HuH-7.5 (cell line): Measurements from ENCODE around the gene TREML2.
"Not testable (repeated sequence)": the region's sequence is repeated elsewhere in the genome, so short reads cannot be mapped to it uniquely, and the experiment has no call there.

Source experiments
- DNase-seq: peaks from one replicate; pipeline ENCODE4 v3.0.0; 2011; ENCODE audit warnings: low spot score

The TREML2 gene

GRCh38 chr6:41200901-41201763 is at the start of gene TREML2:
TREML2 (minus strand) TSS chr6:41201149; CDS start chr6:41201008, 141 bp downstream.
- DNase-seq: no peak

- no peak for DNase-seq
These were observed 47.1 kb upstream of the TREML2 start for GRCh38 chr6:41247882-41248705.

DNA sequence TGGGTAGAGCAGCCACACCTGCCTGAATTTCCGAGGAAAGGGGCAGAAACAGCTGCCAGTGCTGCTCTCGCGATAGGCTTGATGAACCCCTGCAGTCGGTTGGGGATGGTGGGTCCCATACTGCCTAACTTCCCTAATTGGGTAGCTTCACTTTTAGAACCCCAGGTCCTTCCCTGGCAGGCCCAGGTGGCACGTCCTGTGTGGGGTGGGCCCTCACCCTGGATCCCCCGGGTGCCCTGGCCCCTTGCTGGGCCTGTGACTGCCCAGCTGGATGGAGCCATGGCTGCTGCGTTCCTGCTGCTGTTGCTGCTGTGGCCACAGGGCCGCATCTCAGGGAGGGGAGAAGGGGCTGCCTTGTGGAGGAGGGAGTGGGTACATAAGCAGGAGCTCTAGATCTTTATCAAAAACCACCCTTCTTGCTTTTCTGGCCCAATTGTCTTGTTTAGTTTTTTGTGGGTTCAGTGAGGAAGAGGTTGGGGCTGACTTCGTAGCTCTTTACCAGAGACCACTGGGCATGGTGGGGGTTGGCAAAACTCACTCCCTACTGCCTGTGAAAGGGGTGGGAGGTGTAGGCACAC is 46.4 kb upstream of the TREML2 start:
- no peak for DNase-seq

DNA sequence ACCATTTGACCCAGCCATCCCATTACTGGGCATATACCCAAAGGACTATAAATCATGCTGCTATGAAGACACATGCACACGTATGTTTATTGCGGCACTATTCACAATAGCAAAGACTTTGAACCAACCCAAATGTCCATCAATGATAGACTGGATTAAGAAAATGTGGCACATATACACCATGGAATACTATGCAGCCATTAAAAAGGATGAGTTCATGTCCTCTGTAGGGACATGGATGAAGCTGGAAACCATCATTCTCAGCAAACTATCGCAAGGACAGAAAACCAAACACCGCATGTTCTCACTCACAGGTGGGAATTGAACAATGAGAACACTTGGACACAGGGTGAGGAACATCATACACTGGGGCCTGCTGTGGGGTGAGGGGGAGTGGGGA is 45.6 kb upstream of the TREML2 start:
- not testable (repeated sequence) for DNase-seq

DNA sequence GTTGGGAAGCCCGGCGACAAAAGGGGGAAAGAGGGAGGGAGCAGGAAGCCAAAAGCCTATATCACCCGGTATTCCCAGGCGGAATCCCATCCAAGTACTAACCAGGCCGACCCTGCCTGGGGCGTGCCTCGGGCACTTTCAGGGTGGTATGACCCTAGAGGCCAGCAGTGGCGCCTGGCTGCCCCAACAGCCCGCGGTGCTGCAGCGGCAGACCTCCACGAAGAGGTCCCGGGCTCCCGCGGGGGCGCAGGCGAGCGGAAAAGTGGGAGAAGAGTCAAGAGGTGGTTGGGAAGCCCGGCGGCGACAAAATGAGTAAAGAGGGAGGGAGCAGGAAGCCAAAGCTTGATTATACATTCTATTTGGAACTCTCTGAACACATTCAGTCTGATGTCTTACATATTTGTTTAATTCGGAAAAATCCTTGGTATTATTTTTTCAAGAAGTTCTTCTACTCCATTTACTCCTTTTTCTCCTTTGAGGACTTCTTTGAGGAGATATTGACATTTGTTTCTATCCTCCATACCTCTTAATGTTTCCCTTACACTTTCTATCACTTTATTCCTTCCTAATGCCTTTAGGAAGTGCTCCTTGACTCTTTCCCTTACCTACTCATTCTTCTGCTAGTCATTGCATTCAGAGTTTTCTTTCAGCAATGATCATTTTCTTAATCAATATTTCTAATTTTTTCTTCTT is 38.7 kb upstream of the TREML2 start:
- no peak for DNase-seq

DNA sequence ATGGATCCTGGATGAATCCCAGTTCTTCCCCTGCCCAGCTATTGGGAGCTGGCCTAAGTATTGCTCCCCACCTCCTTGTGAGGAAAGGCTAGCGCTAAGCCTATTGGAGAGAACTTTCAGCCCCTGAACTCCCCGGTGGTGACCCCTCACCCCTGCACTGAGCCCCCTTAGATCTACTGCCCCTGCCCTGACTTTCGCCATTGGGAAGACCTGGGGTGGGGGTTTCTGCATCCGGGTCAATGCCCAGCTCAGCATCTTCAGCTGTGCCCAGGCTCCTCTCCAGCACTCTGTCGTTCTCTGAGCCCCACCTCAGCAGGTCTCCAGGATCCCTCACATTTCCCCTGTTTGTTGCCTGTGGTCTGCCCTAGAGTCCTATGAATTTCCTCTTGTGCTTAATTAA is 36.2 kb upstream of the TREML2 start:
- no peak for DNase-seq

- no peak for DNase-seq
These were observed 35.3 kb upstream of the TREML2 start for GRCh38 chr6:41236276-41236675.

DNA sequence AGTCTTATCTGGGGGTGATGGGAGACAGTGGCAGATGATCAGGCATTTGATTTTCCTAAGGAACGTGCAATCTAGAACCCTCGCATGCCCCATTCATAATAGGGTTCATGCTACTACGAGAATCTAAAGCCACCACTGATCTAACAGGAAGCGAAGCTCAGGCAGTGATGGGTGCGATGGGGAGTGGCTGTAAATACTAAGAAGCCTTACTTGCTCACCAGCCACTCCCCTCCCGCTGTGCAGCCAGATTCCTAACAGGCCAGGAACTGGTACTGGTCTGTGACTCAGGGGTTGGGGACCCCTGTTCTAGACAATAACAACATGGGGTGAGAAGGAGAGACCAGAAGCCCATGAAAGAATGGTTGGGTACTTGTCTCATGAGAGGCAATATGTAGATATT is 31.7 kb upstream of the TREML2 start:
- no peak for DNase-seq

DNA sequence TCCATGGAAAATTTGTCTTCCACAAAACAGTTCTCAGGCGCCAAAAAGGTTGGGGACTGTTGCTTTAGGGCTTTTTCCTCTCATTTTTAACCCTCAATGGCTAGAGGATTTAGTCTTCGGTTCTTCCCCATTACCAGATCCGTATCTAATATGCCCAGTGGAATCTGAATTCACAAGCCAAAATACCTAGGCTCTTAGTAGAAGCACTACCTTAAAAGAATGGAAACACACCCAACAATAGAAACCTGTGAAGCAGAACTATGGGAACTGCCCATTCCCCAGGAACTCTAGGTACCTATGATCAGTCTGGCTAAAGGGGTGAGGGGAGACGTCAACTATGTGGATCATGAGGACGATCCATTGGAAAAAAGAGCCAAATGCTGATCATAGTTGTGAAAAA is 30.3 kb upstream of the TREML2 start:
- no peak for DNase-seq

GRCh38 chr6:41229721-41230120 is 28.8 kb upstream of the TREML2 start:
- no peak for DNase-seq

GRCh38 chr6:41228616-41229015 is 27.7 kb upstream of the TREML2 start:
- no peak for DNase-seq

DNA sequence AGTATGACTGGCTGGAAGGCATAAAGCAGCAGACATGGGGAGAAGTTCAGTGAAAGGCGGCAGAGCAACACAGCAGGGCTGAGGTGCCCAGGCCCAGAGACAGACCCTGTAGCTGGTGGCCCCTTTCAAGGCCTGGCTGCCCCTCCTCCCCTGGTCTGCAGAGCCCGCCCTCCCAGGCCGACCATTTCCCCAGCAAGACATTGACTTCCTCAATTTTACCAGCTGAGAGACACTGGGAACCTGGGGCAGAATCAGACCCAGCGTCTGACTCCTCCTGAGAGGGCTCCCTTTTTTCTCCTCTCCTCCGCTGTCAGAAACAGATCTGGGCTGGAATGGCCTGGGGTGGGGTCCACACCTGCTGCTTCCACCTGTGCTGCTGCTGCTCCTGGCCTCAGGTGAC is 27.1 kb upstream of the TREML2 start, which contains the start of gene TREML4:
TREML4 (plus strand) TSS at position 254 of the 400 bp plus-strand sequence; CDS start at position 333, 79 bp downstream.
- no peak for DNase-seq

- DNase-seq: no peak
These were observed 25.8 kb upstream of the TREML2 start for GRCh38 chr6:41226752-41227151.

DNA sequence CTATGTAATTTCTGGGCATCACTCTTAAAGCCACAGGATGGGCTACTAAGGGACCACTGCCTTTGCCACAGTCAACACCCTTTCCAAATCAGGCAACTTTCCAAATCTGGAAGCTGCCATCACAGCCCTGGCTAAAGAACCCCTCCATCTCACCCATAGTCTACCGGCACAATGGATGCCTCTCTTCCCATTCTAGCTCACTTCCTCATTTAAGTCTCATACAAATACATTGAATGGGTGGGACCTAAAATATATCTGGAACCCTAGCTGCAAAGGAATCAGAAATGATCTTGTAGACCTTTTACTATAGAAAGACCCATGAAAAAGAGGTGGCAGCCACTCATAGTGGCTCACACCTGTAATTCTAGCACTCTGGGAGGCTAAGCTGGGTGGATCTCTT is 23.9 kb upstream of the TREML2 start:
- DNase-seq: no peak

DNA sequence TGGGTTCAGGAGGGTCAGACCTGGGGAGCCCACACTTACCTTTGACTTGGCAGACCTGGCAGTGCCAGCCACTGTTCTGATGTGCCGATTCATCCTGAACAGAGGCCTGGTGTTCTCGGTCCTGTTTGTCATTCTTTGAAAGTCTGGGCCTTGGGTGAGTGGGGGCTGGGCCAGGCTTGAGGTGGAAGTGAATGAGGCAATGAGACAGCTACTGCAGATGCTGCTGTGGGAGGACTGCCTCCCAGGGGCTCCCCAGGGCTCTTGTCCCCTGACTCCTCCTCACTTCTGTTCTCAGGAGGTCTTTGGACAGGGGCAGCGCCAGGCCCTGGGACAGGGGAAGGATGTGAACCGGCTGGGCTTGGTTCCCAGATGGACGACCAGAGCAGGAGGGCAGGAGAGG is 21.6 kb upstream of the TREML2 start:
- DNase-seq: no peak

GRCh38 chr6:41222045-41222444 is 21.1 kb upstream of the TREML2 start:
- no peak for DNase-seq

DNA sequence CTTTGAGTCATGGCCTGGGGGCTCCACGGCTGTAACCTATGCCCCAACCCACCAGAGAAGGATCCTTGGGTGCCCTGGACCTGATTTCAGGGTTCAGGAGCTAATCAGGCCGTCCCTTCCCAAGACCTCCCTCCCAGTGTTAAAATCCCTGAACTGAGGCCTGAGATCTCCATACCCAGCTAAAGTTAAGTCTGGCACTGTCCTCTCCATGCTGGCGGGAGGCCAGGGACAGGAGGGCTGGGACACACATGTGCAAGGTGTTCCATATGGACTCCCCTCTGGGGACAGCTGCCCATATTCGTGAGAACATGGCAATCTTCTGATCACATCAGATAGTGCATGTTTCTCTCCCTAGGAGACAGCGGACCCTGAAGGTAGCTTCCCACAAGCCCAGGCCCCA is 15.7 kb upstream of the TREML2 start:
- DNase-seq: no peak

- no peak for DNase-seq
These were observed 14.8 kb upstream of the TREML2 start for GRCh38 chr6:41215777-41216176.

- DNase-seq: no peak
These were observed 13.8 kb upstream of the TREML2 start for GRCh38 chr6:41214559-41215238.

GRCh38 chr6:41209547-41210320 is 8.8 kb upstream of the TREML2 start:
- DNase-seq: no peak
